ENCODE data around the gene TSHZ2.

- no peak for TF ChIP-seq CTCF (IDR thresholded peaks at IDR 0.05)
- no peak for TF ChIP-seq POLR2A (IDR thresholded peaks at IDR 0.05)
Measured at GRCh38 chr20:52965819-52966218, 6.3 kb upstream of the TSHZ2 start.
